Activated CD4-positive, alpha-beta T cell treated with anti-CD3 and anti-CD28 coated beads, Interleukin-2, amount 50 U/mL, for 24 hours (primary cell): ENCODE results near the gene TCERG1L.
"Not testable (repeated sequence)": the region's sequence is repeated elsewhere in the genome, so short reads cannot be mapped to it uniquely, and the experiment has no call there.

Experiments
- DNase-seq, 2 donors: peaks; one replicate each; pipeline ENCODE4 v3.0.0-alpha.2; 2020; ENCODE audit warnings: low read depth in 1 of 2, low spot score in 1 of 2

Gene TCERG1L

GRCh38 chr10:131111007-131111406 is 200.5 kb downstream of the TCERG1L start:
- no peak for DNase-seq

- no peak for DNase-seq
Measured at GRCh38 chr10:131110241-131110783, 201.2 kb downstream of the TCERG1L start.

- DNase-seq, result no peak
Measured at GRCh38 chr10:131109726-131110125, 201.8 kb downstream of the TCERG1L start.

GRCh38 chr10:131109291-131109690 is 202.2 kb downstream of the TCERG1L start:
- no peak for DNase-seq

- no peak for DNase-seq
Measured at GRCh38 chr10:131107970-131108369, 203.6 kb downstream of the TCERG1L start.

GRCh38 chr10:131102676-131103075 is 208.8 kb downstream of the TCERG1L start:
- no peak for DNase-seq

GRCh38 chr10:131102147-131102546 is 209.4 kb downstream of the TCERG1L start:
- DNase-seq, result no peak

GRCh38 chr10:131100418-131101410 is 210.8 kb downstream of the TCERG1L start:
- DNase-seq, result not testable (repeated sequence)

GRCh38 chr10:131099028-131099726 is 212.3 kb downstream of the TCERG1L start:
- DNase-seq, result no peak

GRCh38 chr10:131098416-131098952 is 213.0 kb downstream of the TCERG1L start:
- DNase-seq, result no peak

- no peak for DNase-seq
Measured at GRCh38 chr10:131096031-131096430, 215.5 kb downstream of the TCERG1L start.

- DNase-seq, result no peak
Measured at GRCh38 chr10:131095313-131095580, 216.3 kb downstream of the TCERG1L start.

- no peak for DNase-seq
Measured at GRCh38 chr10:131094527-131095312, 216.8 kb downstream of the TCERG1L start.

- DNase-seq, result no peak
Measured at GRCh38 chr10:131093795-131094366, 217.6 kb downstream of the TCERG1L start.

GRCh38 chr10:131093346-131093745 is 218.2 kb downstream of the TCERG1L start:
- no peak for DNase-seq

- no peak for DNase-seq
Measured at GRCh38 chr10:131092876-131093275, 218.6 kb downstream of the TCERG1L start.

GRCh38 chr10:131092386-131092785 is 219.1 kb downstream of the TCERG1L start:
- DNase-seq, result no peak

- DNase-seq, result no peak
Measured at GRCh38 chr10:131091682-131092081, 219.8 kb downstream of the TCERG1L start.

GRCh38 chr10:131090761-131091661 is 220.5 kb downstream of the TCERG1L start:
- DNase-seq, result no peak

- no peak for DNase-seq
Measured at GRCh38 chr10:131089861-131090260, 221.7 kb downstream of the TCERG1L start.
